Activated CD8-positive, alpha-beta memory T cell treated with anti-CD3 and anti-CD28 coated beads for 1 hour (primary cell): ENCODE measurements around the gene CUBN.
"Not testable (repeated sequence)": the region's sequence is repeated elsewhere in the genome, so short reads cannot be mapped to it uniquely, and the experiment has no call there.

Source experiments
- DNase-seq, 2 donors: peaks; one replicate each; pipeline ENCODE4 v3.0.0-alpha.2; 2020; ENCODE audit warnings: low read depth in 1 of 2; ENCODE audit errors: extremely low read depth in 1 of 2

Gene CUBN

DNA sequence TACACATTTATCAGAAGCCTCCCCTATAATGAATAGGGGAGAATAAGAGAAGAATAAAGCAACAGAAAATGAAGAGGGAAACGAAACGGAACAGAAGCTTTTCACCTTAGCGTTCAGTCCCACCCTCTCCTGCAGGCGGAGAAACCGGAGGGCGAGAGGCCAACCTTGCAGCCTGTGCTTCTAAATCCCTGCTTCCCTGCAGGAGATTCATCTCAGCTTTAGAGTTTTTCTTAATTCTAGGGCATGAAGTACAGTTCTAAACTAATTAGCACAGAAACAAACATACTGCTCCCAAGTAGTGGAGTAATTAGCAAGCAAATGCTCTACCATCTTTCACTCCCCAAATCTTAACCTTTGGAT lies 107.2 kb downstream of the CUBN start:
- DNase-seq, result no peak

DNA sequence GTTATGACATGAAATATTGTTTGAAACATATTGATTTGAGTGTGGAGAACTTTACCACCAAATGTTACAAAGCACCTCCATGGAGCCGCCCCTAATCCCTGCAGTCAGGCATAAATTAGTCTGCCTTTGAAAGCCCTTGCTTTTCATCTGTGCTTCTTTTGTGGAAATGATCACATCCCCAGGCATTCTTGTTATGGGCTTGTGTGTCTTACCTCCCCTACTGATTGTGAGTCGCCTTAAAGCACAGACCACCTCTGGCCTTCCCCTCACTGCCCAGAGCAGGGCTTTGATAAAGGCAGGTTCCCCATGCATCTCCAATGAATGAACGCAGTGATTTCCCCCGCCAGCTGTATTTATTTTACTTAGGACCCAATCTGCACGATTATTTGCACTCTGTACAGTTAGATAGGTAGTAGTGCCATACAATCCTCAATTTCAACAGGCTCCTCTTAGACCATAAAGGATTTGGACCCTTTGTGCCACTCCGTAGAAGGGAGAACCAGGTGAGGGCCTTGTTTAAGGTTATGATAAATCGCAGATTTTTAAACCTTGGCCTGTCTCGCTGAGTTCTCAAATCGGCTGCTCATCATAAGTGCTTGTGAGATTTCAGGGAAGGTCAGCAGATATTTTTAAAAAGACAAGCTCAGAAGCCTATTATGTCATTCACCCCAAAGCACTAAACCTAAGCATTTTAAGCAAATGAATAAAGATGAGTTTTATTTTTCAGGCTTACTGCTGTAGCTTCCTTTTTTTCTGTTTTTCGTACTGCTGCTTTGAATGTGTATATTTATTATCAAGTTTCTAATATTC lies 107.8 kb downstream of the CUBN start:
- no peak for DNase-seq

DNA sequence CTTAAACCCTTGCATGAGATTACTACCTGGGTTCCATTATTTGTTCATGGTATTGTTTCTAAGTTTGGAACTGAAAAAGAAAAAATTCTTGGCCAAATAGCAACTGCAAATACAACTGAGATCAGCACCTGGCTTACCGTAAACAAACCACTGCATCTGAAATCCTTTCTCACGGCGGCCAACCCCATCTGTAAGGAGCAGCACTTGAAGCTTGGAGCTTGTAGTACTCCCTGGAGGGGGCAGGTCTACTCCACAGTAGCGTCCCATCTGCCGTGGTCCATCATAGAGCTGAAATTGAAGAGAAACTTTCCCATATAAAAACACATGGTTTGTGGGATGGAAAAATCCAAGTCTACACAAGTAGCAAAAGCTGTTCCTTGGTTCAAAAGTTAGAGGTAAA lies 109.9 kb downstream of the CUBN start:
- no peak for DNase-seq

DNA sequence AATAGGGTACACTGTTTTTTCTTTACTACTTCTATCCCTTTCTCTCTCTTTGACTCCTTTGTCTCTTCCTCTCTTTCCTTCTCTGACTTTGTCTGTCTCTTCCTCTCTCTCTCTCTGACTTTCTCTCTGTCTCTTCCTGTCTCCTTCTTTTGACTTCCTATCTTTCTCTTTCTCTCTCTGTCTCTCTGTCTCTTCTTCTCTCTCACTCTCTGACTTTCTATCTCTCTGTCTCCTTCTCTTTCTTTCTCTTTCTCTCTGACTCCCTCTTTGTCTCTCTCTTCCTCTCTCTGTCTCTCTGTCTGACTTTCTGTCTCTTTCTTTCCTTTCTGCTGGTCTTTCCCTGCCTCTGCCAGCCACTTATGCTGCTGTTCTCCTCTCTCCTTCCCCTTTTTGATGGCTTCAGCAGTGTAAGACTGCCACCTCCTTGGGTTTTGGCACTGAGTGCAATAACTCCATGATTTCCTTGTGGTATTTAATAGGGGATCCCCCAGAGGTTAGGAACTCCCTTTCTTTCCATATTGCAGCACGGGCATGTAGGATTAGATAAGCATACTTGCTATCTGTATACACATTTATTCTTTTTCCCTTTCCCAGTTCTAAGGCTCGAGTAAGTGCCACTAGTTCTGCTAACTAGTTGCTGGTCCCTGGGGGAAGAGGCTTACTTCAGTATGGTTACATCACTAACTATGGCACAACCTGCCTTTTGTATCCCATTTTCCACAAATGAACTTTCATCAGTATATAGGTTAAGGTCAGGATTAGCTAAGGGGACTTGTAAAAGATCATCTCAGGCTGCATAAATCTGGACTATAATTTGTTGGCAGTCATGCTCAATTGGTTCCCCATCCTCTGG lies 116.3 kb downstream of the CUBN start:
- DNase-seq, result not testable (repeated sequence)

DNA sequence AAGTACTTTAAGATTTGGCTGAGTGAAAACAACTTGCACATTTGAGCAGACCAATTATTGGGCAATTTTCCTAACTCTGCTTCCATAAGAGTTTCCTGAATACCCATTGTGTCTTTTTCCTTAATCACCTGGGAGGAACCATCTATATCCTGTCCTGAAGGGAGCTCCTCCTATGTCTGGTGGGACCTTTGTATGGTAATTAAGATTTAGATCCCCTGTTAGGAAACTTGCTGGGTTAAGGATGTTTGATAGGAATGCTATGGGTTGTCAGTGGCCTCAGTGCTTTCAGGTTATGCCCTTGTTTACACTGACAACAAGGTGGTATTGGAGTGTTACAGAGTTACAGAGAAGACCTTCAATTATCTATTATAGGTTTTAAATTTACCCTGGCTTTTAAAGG lies 116.9 kb downstream of the CUBN start:
- DNase-seq, result not testable (repeated sequence)

DNA sequence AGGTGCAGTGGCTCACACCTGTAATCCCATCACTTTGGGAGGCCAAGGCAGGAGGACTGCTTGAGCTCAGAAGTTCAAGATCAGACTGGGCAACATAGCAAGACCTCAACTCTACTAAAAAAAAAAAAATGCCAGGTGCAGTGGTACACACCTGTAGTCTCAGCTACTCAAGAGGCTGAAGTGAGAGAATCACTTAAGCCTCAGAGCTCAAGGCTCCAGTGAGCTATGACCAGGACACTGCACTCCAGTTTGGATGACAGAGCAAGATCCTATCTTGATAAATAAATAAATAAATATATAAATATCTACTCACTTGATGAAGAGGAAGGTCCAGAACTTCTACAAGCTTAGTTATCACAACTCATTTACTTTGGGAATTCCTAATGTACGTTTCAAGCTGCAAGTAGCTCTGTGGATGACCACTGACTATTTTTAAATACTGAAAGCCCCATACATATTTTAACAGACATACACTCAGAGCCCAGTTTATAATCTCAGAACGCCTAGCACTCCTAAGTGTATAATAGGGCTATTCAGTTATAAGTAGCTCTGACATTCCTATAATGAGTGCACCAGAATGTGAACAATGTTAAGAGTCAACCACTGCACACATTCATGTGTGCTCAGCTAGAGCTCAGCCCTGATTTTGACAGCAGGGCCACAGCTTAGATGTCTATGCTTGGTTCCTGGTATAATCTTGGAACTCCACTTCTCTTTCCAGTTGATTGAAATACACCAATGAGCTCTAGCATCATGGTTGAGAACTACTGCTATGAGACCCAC lies 119.1 kb downstream of the CUBN start:
- DNase-seq, result no peak

DNA sequence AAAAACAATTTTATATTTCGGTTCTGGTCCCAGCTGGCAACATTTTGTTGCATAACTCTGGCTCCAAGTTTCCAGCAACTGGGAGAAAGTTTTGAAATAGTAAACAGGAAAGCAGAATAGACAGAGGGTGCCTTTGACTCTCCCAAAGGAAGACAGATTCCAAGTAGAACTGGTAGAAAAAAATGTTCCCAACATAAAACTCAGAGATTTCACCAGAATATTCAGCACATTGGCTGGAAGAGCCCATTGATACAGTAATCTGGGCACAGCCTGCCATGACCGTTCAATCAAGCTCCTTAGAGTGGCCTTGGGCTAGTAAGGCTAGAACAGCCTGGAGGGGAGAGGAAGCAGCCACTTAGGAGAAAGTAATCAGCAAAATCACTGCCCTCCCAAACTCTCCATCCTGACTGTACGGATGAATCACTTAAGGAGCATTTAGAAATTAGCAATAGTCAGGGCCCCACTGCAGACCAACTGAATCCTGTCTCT lies 120.4 kb downstream of the CUBN start:
- no peak for DNase-seq

DNA sequence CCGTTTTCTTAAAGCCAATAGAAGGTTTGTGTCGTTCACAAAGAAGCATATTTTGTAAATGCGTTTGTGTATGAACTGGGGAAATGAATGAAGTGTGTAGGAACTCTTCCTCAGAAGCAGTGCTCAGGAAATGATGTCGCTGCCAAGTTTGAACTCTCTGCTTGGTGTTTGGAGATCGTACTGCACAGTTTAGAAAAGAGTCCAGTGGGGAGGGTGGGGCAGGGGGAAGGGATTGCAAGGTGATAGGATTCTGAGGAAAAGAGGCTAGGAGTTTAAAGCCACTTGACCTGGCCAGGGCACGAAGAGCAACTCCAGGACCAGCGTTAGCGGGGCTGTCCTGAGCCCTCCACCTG lies 122.2 kb downstream of the CUBN start:
- DNase-seq, result no peak

DNA sequence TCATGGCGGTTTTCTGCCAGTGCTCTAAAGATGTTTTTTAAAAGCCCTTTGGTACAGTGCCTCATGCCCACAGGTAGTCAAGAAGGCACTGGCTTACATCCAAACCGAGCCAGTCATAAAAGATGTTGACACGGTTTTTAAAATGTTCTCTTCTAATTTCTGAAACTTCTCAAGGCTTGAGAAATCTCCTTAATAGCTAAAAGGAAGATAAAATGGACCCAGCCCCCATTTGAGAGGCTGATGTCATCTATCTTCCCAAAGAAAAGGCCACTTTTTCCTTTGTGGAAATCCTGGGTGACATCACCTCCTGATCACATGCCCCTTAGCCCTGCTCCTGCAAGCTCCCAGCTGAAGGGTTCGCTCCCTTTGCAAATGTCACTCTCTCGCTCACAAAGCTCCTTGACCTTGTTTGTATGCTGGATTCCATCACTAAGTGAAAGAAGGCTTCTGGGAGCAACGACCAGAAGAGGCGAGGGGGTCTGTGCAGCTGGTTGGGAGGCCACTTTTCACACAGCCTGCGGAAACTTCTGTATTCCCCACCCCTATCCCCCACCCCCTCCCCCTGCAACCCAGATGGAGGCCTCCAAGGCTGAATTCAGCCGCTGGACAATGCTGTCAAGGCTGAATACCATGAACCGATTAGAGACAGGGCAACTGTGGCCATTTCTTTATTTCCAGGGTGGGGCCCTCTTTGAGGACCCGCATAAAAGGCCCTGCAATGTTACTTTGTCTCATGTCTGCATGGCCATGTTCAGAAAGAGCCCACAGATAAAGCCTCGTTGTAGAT lies 122.8 kb downstream of the CUBN start:
- DNase-seq, result no peak

DNA sequence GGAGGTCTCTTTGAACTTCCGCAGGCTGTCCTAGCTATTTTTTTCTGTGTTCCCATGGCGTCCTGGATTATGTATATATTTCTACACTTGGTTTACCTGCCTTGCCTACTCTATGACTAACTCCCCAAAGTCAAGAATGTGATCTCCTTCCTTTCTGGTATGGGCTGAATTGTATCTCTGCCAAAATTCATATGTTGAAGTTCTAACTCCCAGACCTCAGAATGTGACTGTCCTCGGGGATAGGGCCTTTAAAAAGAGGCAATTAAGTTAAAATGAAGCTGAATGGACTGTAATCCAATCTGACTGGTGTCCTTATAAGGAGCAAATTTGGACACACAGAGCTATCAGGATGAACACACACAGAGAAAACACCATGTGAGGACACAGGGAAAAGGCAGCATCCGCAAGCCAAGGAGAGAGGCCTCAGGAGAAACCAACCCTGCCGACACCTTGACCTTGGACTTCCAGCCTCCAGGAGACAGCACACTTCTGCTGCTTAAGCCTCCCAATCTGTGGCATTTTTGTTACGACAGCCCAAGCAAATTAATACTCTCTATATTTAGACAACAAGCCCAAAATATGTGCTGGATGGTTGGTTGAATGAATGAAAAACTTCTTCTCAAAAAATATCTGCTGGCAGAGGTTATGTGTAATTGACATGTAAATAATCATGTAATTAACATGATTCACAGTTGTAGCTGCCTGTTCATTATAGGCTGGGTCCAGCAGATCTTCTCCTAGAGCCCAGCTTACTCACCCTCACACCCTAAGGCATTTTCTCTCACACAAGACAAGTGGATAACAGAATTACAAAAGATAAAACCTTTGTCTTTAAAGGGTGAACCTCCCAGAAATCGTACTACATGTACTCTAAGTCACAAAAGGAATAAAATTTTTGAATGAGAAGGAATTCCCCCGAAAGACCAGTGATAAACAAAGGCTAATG lies 123.7 kb downstream of the CUBN start:
- DNase-seq, result no peak

DNA sequence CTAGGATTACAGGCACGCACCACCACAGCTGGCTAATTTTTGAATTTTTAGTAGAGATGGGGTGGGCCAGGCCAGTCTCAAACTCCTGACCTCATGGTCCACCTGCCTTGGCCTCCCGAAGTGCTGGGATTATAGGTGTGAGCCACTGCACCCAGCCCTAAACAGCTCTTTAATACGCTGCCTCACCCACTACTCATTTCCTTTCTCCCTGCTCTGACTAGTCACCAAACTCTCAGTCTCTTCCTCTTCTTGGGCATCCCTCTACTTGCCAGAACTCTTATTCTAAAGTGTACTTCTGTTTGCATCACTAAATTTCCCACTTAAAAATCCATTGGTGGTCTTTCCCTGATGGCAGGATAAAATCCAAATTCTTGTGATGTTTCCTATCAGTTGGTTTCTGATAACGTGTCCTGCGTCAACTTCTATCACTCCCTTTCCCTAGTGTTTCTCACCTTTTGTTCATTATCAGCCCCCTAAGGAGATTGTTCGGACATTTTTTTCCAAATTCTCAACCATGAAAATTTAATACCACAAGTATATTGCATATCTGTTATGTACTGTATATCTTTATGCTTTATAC lies 124.7 kb downstream of the CUBN start:
- DNase-seq, result no peak

DNA sequence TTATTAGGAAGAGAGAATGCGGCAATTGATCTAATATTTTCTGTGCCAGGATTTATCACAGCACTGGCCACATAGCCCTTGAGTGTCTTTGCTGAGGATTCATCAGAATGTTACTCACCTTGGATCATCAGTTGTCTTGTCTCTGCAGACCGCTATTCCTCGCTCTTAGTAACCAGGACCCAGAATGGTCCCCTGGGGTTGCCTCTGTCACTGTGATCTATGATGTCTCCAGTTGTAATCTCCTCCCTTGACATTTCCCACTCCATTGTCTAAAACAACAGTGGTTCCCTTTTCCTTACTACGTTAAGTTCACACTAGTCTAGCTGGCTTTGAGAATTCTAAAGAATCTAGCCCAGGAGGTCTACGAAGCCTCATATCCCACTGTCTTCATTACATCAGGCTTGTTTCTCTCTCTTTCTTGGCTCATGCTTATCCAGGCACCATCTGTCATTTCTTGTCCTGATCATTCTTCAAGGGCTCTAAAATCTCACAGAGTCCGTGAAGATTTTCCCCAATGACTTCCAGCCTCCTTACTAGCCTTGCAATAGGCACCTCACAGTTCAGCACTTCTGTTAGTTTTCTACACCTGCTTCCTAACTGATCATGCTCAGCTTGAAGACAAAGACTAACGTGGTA lies 125.8 kb downstream of the CUBN start:
- DNase-seq, result no peak

DNA sequence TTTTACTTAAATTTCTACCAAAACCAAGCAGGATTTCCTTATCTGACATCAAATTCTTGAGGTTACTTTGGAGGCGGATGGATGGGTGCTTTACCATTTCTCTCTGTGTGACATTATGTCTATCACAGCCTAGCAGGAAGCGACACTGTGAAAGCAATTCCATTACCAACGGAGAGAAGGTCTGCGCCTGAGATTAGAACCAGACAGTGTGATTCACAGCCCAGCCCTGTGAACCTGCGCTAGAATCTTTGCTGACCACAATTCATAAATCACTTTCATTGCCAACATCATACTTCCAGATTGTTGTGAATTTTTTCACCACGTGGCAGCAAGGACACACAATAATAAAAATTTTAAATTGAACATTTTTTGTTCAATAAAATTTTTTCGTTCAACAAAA lies 126.5 kb downstream of the CUBN start:
- peak; percentile 33 to 65 for DNase-seq

DNA sequence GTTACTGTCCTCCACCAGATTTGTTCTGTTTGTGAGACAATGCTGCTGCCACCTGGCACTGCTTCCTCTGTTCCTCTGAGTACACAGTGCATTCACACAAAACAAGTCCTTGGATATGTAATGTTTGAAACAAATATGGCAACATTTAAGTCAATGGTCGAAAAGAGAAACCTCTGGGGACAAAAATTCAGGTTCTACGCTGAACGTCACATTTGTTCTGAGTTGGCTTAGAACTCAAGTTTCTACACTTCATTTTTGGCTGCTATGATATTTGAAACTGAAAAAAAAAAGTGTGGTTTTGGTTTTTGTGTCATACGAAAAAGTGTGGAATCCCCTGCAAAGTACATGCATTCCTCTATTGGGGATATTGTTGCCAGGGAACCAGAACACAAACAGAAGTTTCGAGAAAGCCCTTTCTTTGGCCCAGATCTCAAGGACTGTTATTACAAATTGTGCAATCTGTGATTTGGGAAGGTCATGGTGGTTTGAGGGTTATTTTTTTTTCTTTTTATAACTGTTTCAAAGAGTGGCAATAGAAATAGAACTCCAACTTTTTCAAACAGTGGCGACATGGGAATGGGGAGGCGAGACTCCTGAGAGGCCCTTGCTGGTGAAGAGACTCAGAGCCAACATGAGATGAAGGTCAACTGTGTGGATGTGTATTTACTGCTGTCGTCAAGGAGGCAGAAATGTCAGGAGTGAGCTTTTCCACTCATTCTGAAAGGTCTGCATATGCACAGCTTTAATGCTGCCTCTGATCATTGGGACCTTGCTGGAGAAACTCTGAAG lies 127.5 kb downstream of the CUBN start:
- no peak for DNase-seq

DNA sequence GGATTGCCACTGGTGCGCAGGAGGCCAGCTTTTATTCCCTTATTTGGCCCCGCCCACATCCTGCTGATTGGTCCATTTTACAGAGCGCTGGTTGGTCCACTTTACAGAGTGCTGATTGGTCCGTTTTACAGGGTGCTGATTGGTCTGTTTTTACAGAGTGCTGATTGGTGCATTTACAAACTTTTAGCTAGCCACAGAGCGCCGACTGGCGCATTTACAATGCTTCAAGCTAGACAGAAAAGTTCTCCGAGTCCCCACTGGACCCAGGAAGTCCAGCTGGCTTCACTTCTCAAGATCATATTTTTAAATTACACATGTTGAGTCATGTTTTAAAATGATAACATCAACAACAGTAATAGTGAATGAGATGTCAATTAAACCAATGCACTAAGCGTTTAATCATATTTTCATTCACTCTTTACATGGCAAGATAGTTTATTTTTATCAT lies 128.3 kb downstream of the CUBN start:
- DNase-seq, result no peak

DNA sequence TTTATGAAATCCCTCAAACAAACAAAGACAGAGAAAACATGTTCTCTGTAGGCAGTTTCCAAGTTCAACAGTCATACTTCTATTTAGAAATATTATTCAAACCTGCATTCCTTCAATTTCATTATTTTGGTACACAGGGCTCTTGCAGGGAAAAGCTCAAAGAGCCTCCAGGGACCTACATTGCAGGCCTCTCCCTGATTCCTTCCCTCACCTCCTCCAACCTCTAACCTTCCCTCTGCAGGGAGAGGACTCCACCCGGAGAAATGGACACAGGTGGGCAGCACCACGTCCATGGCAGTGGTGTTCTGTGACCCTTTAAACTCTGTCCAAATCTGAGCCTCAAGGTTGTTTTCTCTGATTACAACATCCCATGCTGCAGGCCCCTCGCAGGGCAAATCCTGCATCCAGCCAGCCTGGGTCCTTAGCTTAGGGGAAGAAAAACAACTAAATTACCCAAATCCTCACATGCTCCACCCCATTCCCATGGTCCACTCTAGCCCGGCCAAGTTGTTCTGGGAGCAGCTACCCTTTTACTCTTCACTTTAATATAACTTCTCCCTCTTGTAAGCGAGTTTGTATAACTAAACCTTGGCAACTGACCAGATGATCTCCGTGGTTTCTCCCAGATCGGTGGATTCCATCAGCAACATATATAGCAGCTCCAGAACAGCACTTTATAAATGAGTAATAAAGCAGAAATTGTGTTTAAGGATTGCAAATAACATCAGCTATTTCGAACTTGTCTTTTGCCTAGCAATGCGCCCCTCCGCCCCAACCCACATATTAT lies 129.8 kb downstream of the CUBN start:
- no peak for DNase-seq

DNA sequence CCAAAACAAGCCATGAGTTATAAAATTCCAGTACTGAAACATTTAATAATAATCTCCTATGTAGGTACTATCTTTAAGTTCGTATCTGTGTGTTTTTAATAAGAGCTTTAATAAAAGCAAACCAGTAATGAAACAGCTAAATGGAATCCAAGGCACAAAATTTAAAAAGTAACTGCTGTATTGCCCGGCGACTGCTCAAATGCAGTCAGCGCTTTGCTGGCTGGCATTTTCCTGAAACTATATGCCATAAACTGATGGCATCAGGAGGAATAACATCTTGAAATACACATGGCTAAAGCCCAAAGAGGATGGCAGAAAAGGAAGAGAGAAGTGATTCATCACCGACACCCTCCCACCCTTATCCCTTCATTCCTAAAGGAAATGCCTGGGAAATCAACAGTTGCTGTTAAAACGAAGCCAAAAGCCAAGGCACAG lies 133.1 kb downstream of the CUBN start:
- DNase-seq, result no peak
